H9 (cell line): Measurements from ENCODE around the gene NDUFAF2. TPM values are rescaled to one million over a fixed set of nuclear protein-coding genes. Genes with fewer than 3 reads are reported as not detected.

ENCODE experiments used
- DNase-seq: peaks from one replicate; pipeline ENCODE4 v3.0.0-alpha.2; 2017
- H2AFZ ChIP-seq: one replicate; pipeline ENCODE4 v1.6.1; 2013; ENCODE audit warnings: mild to moderate bottlenecking, low read length, control low read depth, moderate library complexity
- H2AK5ac ChIP-seq: 2 replicates; pipeline ENCODE4 v1.6.1; 2013; ENCODE audit warnings: low read length, control low read depth, mixed read lengths; ENCODE audit not compliant: insufficient read length
- H2BK120ac ChIP-seq: one replicate; pipeline ENCODE4 v1.6.1; 2013; ENCODE audit warnings: low read depth, mild to moderate bottlenecking, low read length, control low read depth, inconsistent platforms; ENCODE audit not compliant: poor library complexity, severe bottlenecking
- H2BK12ac ChIP-seq: 2 replicates; pipeline ENCODE4 v1.6.1; 2013; ENCODE audit warnings: low read length, control low read depth, mixed read lengths, low read depth; ENCODE audit not compliant: insufficient read length
- H2BK15ac ChIP-seq: 2 replicates; pipeline ENCODE4 v1.6.1; 2013; ENCODE audit warnings: low read depth, low read length, control low read depth
- H2BK20ac ChIP-seq: one replicate; pipeline ENCODE4 v1.6.1; 2013; ENCODE audit warnings: low read depth, mild to moderate bottlenecking, low read length, control low read depth, inconsistent platforms; ENCODE audit not compliant: poor library complexity, severe bottlenecking
- H2BK5ac ChIP-seq: 2 replicates; pipeline ENCODE4 v1.6.1; 2013; ENCODE audit warnings: low read length, control low read depth, mixed read lengths; ENCODE audit not compliant: insufficient read length
- H3K14ac ChIP-seq: 2 replicates; pipeline ENCODE4 v1.6.1; 2013; ENCODE audit warnings: low read length, control low read depth; ENCODE audit not compliant: insufficient read depth
- H3K18ac ChIP-seq: 2 replicates; pipeline ENCODE4 v1.6.1; 2013; ENCODE audit warnings: low read depth, mild to moderate bottlenecking, mixed read lengths, low read length, control low read depth; ENCODE audit not compliant: insufficient read length
- H3K23ac ChIP-seq: 2 replicates; pipeline ENCODE4 v1.6.1; 2013; ENCODE audit warnings: low read length, control low read depth, mixed read lengths, low read depth; ENCODE audit not compliant: insufficient read length
- H3K23me2 ChIP-seq: 2 replicates; pipeline ENCODE4 v1.6.1; 2013; ENCODE audit warnings: low read depth, mild to moderate bottlenecking, mixed read lengths, low read length, control low read depth; ENCODE audit not compliant: insufficient read length, poor library complexity, severe bottlenecking
- H3K27ac ChIP-seq: 2 replicates; pipeline ENCODE4 v1.5.1; 2013; ENCODE audit warnings: low read length, control low read depth, mixed read lengths, low read depth; ENCODE audit not compliant: insufficient read length
- H3K27me3 ChIP-seq: 2 replicates; pipeline ENCODE4 v1.6.1; 2013; ENCODE audit warnings: low read length, control low read depth, inconsistent platforms; ENCODE audit not compliant: insufficient read depth
- H3K4ac ChIP-seq: 2 replicates; pipeline ENCODE4 v1.6.1; 2013; ENCODE audit warnings: low read depth, mild to moderate bottlenecking, control low read depth, inconsistent platforms, low read length, moderate library complexity
- H3K4me1 ChIP-seq: 2 replicates; pipeline ENCODE4 v1.6.1; 2013; ENCODE audit warnings: low read length, control low read depth, inconsistent platforms; ENCODE audit not compliant: insufficient read depth
- H3K4me2 ChIP-seq: 2 replicates; pipeline ENCODE4 v1.6.1; 2013; ENCODE audit warnings: low read length, control low read depth, mixed read lengths; ENCODE audit not compliant: insufficient read length, insufficient read depth
- H3K56ac ChIP-seq: 2 replicates; pipeline ENCODE4 v1.6.1; 2013; ENCODE audit warnings: low read depth, mild to moderate bottlenecking, mixed read lengths, low read length, control low read depth; ENCODE audit not compliant: insufficient read length
- H3K79me1 ChIP-seq: 2 replicates; pipeline ENCODE4 v1.6.1; 2013; ENCODE audit warnings: low read depth, mild to moderate bottlenecking, moderate library complexity, low read length, control low read depth, inconsistent platforms; ENCODE audit not compliant: insufficient read depth, poor library complexity, severe bottlenecking
- H3K79me2 ChIP-seq: 2 replicates; pipeline ENCODE4 v1.6.1; 2013; ENCODE audit warnings: low read length, control low read depth, inconsistent platforms; ENCODE audit not compliant: insufficient read depth
- H3K9ac ChIP-seq: 2 replicates; pipeline ENCODE4 v1.6.1; 2013; ENCODE audit warnings: low read length, control low read depth, mixed read lengths; ENCODE audit not compliant: insufficient read length; ENCODE audit errors: extremely low read depth
- H3K9me3 ChIP-seq: one replicate; pipeline ENCODE4 v1.6.1; 2013; ENCODE audit warnings: low read depth, low read length, inconsistent platforms; ENCODE audit not compliant: control insufficient read depth
- H3T11ph ChIP-seq: one replicate; pipeline ENCODE4 v1.6.1; 2013; ENCODE audit warnings: mild to moderate bottlenecking, low read length, control low read depth, inconsistent platforms
- H4K20me1 ChIP-seq: one replicate; pipeline ENCODE4 v1.6.1; 2013; ENCODE audit not compliant: control insufficient read depth, insufficient read length, insufficient read depth
- H4K5ac ChIP-seq: 2 replicates; pipeline ENCODE4 v1.6.1; 2013; ENCODE audit warnings: low read depth, mild to moderate bottlenecking, mixed read lengths, low read length, control low read depth; ENCODE audit not compliant: insufficient read length
- H4K8ac ChIP-seq: replicated peaks from 2 replicates; pipeline ENCODE4 v1.6.1; 2013; ENCODE audit warnings: low read length, control low read depth, mixed read lengths, low read depth; ENCODE audit not compliant: insufficient read length
- H4K91ac ChIP-seq: 2 replicates; pipeline ENCODE4 v1.6.1; 2013; ENCODE audit warnings: low read depth, mild to moderate bottlenecking, moderate library complexity, mixed read lengths, low read length, control low read depth; ENCODE audit not compliant: insufficient read length
- H3K27ac Mint-ChIP-seq, 3 experiments: 2 replicates in 2 of 3; 3 replicates in 1 of 3; pipeline ENCODE4 v1.8.0; 2020 to 2021; ENCODE audit warnings: mixed read lengths in 3 of 3, mild to moderate bottlenecking in 1 of 3, moderate library complexity in 1 of 3
- H3K27me3 Mint-ChIP-seq: 2 replicates; pipeline ENCODE4 v1.8.0; 2021; ENCODE audit warnings: low read depth, mild to moderate bottlenecking, moderate library complexity, mixed read lengths
- H3K36me3 Mint-ChIP-seq, 3 experiments: 2 replicates in 2 of 3; 3 replicates in 1 of 3; pipeline ENCODE4 v1.8.0; 2020 to 2021; ENCODE audit warnings: low read depth in 3 of 3, mixed read lengths in 3 of 3; ENCODE audit not compliant: insufficient read depth in 1 of 3
- H3K4me1 Mint-ChIP-seq, 2 experiments: 2 replicates each; pipeline ENCODE4 v1.8.0; 2020; ENCODE audit warnings: mixed read lengths in 2 of 2
- H3K4me3 Mint-ChIP-seq, 2 experiments: 2 replicates in 1 of 2; 3 replicates in 1 of 2; pipeline ENCODE4 v1.8.0; 2020 to 2021; ENCODE audit warnings: mild to moderate bottlenecking in 2 of 2, mixed read lengths in 2 of 2, moderate library complexity in 1 of 2
- H3K9me3 Mint-ChIP-seq, 2 experiments: 2 replicates in 1 of 2; 3 replicates in 1 of 2; pipeline ENCODE4 v1.8.0; 2020; ENCODE audit warnings: mild to moderate bottlenecking in 2 of 2, mixed read lengths in 2 of 2, moderate library complexity in 1 of 2
- CTCF ChIP-seq: fragments of 200-600 bp; sonication (generic); conservative IDR thresholded peaks from 3 replicates; pipeline ENCODE4 v1.8.0; 2021; ENCODE audit warnings: antibody characterized with exemption, mild to moderate bottlenecking
- WGBS: extraction: QIAGEN DNeasy Blood & Tissue Kit; methylation state at CpG from one replicate; pipeline ENCODE4 v1.1.7; 2013; ENCODE audit warnings: missing lambda C conversion rate, low lambda C conversion rate, mixed read lengths; ENCODE audit not compliant: insufficient read length; ENCODE audit errors: extremely low coverage; 5-methylcytosine and 5-hydroxymethylcytosine counted together
- total RNA-seq: library from RNA; stranded (reverse); gene quantifications from 2 replicates; pipeline ENCODE4 v1.2.1, GENCODE V29; 2021

The NDUFAF2 gene
- total RNA-seq, 1 experiment from 2014 or later = 31.4 TPM

DNA sequence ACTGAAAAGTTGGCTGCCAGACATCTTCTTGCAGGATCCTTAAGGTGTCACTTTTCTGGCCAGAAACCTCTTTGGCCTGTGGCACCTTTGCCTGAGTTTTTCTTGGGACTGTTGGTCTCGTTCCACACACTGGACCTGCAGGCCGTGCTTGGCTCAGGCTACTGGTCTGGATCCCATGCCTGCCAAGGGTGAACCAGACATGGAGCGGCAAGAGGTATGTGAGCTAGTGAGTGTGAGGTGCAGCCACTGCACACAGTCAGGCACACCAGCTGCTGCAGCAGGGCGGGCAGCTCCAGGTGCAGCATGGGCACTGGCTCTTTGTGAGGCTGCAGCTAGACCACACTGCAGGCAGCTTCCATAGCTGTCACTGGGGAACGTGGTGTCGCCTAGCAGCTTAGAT is 47.9 kb downstream of the NDUFAF2 start:
- Histone ChIP-seq H4K91ac (no peak overlapping the region), H2AFZ (no peak overlapping the region), H3K4me1 (no peaks in the 10 kb centered on the region), H3K27me3 (no peaks in the 10 kb centered on the region), H2BK12ac (no peak overlapping the region), H3K79me2 (no peaks in the 10 kb centered on the region), H2BK5ac (no peak overlapping the region), H3K23ac (no peak overlapping the region), H2AK5ac (no peak overlapping the region), H3K79me1 (no peaks in the 10 kb centered on the region), H4K8ac (no peak overlapping the region), H2BK120ac (no peak overlapping the region), H3K4me2 (no peak overlapping the region), H3K14ac (no peak overlapping the region), H2BK20ac (no peak overlapping the region), H3K56ac (no peak overlapping the region), H3K18ac (no peak overlapping the region), H3K4ac (no peak overlapping the region), H3K27ac (no peak overlapping the region), H3K9ac (no peak overlapping the region), H3K9me3 (no peaks in the 10 kb centered on the region), H4K5ac (no peak overlapping the region), H3T11ph (no peak overlapping the region), H3K23me2 (no peaks in the 10 kb centered on the region), H2BK15ac (no peak overlapping the region), H4K20me1 (no peaks in the 10 kb centered on the region)
- peaks cover 25 to 44% of the 10 kb centered on the region in 2 experiments for H3K9me3 Mint-ChIP-seq
- no peaks in the 10 kb centered on the region for H3K4me1 Mint-ChIP-seq
- H3K27ac Mint-ChIP-seq = no peak overlapping the region
- H3K27me3 Mint-ChIP-seq = no peaks in the 10 kb centered on the region
- DNase-seq = no peak
- H3K36me3 Mint-ChIP-seq = peaks cover 9 to 25% (median 18%) of the 10 kb centered on the region in 3 experiments
- TF ChIP-seq CTCF = no peak
- no peak overlapping the region for H3K4me3 Mint-ChIP-seq
- no CpG with 5 or more reads among the region's 6 CpGs for WGBS
